HEK293 (cell line): ENCODE measurements around the gene RWDD1.

ENCODE experiments used
- CTCF ChIA-PET: fragments of 350-600 bp; formaldehyde crosslinking; extraction: SDS; loops from one replicate; lab custom pipeline; 2021; ENCODE audit warnings: antibody characterized with exemption; lab: Yijun Ruan, JAX
- POLR2A ChIA-PET: fragments of 300-600 bp; formaldehyde crosslinking; extraction: SDS; loops from one replicate; lab custom pipeline; 2020; ENCODE audit warnings: antibody characterized with exemption, inconsistent platforms; lab: Yijun Ruan, JAX
- H3K27ac ChIP-seq: fragments of 200-500 bp; sonication (Bioruptor generic); 2 replicates; pipeline ENCODE4 v1.5.1; 2014; ENCODE audit warnings: low read depth, low read length, control low read depth, inconsistent platforms; ENCODE audit errors: extremely low read depth
- H3K36me3 ChIP-seq, 2 experiments: fragments of 200-500 bp in 1 of 2; sonication (Bioruptor generic) in 1 of 2; 1 replicate in 1 of 2; 2 replicates in 1 of 2; pipeline ENCODE4 v1.5.1; 2014 to 2017; ENCODE audit warnings: inconsistent platforms in 2 of 2, low read length in 2 of 2; ENCODE audit not compliant: control insufficient read depth in 2 of 2, insufficient read depth in 1 of 2
- H3K4me1 ChIP-seq: fragments of 200-500 bp; sonication (Bioruptor generic); 2 replicates; pipeline ENCODE4 v1.5.1; 2014; ENCODE audit warnings: mild to moderate bottlenecking, low read length, inconsistent platforms; ENCODE audit not compliant: control insufficient read depth, insufficient read depth
- H3K4me3 ChIP-seq: 2 replicates; pipeline ENCODE4 v1.5.1; 2011; ENCODE audit warnings: low read depth, mild to moderate bottlenecking, control low read depth, low read length, moderate library complexity
- H3K9me3 ChIP-seq: fragments of 200-500 bp; sonication (Bioruptor generic); 2 replicates; pipeline ENCODE4 v1.5.1; 2014; ENCODE audit warnings: low read depth, low read length, inconsistent platforms; ENCODE audit not compliant: control insufficient read depth, insufficient read depth
- HOXD13 ChIP-seq: sonication (generic); formaldehyde crosslinking; IDR thresholded peaks from 2 replicates; pipeline ENCODE4 v1.8.0; 2022; ENCODE audit warnings: missing genetic modification reagents, borderline replicate concordance
- KLF8 ChIP-seq: fragments of 450-650 bp; formaldehyde crosslinking; IDR thresholded peaks from 2 replicates; pipeline ENCODE4 v1.5.1; 2016; ENCODE audit warnings: missing biosample characterization, missing genetic modification characterization
- MZF1 ChIP-seq: fragments of 450-650 bp; formaldehyde crosslinking; IDR thresholded peaks from 2 replicates; pipeline ENCODE4 v1.5.1; 2017; ENCODE audit warnings: missing biosample characterization, missing genetic modification characterization, borderline replicate concordance
- REPIN1 ChIP-seq: fragments of 450-650 bp; formaldehyde crosslinking; IDR thresholded peaks from 2 replicates; pipeline ENCODE4 v1.5.1; 2017; ENCODE audit warnings: missing biosample characterization, missing genetic modification characterization, low read depth
- SETDB1 ChIP-seq: IDR thresholded peaks from one replicate; pipeline ENCODE4 v1.6.1; 2017; ENCODE audit warnings: mild to moderate bottlenecking, low read length, moderate library complexity, mixed read lengths; ENCODE audit not compliant: insufficient read length
- ZFHX2 ChIP-seq: fragments of 450-650 bp; formaldehyde crosslinking; conservative IDR thresholded peaks from 2 replicates; pipeline ENCODE4 v1.5.1; 2016; ENCODE audit warnings: missing biosample characterization, missing genetic modification characterization
- ZNF112 ChIP-seq: fragments of 450-650 bp; formaldehyde crosslinking; IDR thresholded peaks from 2 replicates; pipeline ENCODE4 v1.5.0; 2017; ENCODE audit warnings: missing biosample characterization, missing genetic modification characterization
- ZNF48 ChIP-seq: fragments of 450-650 bp; formaldehyde crosslinking; IDR thresholded peaks from 2 replicates; pipeline ENCODE4 v1.5.1; 2016; ENCODE audit warnings: missing biosample characterization, missing genetic modification characterization
- ZNF585B ChIP-seq: fragments of 450-650 bp; formaldehyde crosslinking; IDR thresholded peaks from 2 replicates; pipeline ENCODE4 v1.5.1; 2016; ENCODE audit warnings: missing biosample characterization, missing genetic modification characterization
- ZNF626 ChIP-seq: fragments of 450-650 bp; sonication (Bioruptor Pico); formaldehyde crosslinking; IDR thresholded peaks from 2 replicates; pipeline ENCODE4 v1.5.1; 2018; ENCODE audit warnings: missing biosample characterization, missing genetic modification characterization, inconsistent platforms
- ZNF76 ChIP-seq: fragments of 450-650 bp; formaldehyde crosslinking; IDR thresholded peaks from 2 replicates; pipeline ENCODE4; 2016; ENCODE audit warnings: low read depth, missing biosample characterization, missing genetic modification characterization, borderline replicate concordance
- TF ChIP-seq, protein P1 (sequence below): fragments of 450-650 bp; formaldehyde crosslinking; IDR thresholded peaks from 2 replicates; pipeline ENCODE4 v1.5.1; 2016; ENCODE audit warnings: missing biosample characterization, missing genetic modification characterization
- TF ChIP-seq, protein P2 (sequence below): fragments of 450-650 bp; formaldehyde crosslinking; IDR thresholded peaks from 2 replicates; pipeline ENCODE4 v1.5.1; 2017; ENCODE audit warnings: missing biosample characterization, mild to moderate bottlenecking, missing genetic modification characterization, moderate library complexity
- TF ChIP-seq, protein P3 (sequence below): fragments of 450-650 bp; formaldehyde crosslinking; IDR thresholded peaks from 2 replicates; pipeline ENCODE4 v1.5.1; 2016; ENCODE audit warnings: missing biosample characterization, missing genetic modification characterization, low read depth
- TF ChIP-seq, protein P4 (sequence below): fragments of 450-650 bp; formaldehyde crosslinking; IDR thresholded peaks from 2 replicates; pipeline ENCODE4 v1.5.1; 2017; ENCODE audit warnings: missing biosample characterization, missing genetic modification characterization
- TF ChIP-seq, protein P5 (sequence below): fragments of 450-650 bp; formaldehyde crosslinking; IDR thresholded peaks from 2 replicates; pipeline ENCODE4 v1.5.1; 2016; ENCODE audit warnings: missing biosample characterization, missing genetic modification characterization
- TF ChIP-seq, protein P6 (sequence below): fragments of 450-650 bp; formaldehyde crosslinking; IDR thresholded peaks from 2 replicates; pipeline ENCODE4 v1.5.1; 2017; ENCODE audit warnings: missing biosample characterization, missing genetic modification characterization

RWDD1 gene

DNA sequence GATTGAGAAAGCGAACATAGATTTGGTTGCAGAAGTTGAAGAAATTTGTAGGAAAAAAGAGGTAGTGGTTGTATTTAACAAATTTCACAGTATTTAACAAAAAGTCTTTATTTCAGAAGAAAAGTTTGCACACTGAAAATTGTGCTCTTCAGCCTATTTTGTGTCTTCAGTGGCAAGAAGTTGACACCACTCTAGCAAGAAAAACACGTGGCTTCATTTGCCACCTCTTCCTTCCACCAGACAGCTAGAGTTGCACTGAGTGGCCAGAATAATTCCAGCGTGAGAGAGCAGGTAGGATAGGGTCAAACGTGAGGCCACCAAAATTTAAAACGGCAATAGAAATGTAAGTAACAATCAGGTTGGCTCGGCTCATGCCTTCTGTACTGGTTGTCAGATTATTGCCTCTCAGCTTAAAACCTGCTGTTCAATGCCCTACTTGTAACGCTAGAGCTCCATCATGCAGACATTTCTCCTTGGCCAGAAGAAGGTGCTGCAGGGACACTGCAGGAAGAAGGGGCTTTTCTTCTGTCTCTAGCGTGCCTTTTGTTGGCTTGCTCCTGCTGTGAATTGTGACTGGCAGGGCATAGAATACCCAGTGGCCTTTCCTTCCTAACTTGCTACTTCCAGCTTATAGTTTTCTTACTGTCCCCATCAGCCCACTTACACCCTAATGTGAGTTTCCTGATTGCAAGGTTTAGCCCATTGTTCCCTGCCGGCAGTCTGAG is 37.9 kb upstream of the RWDD1 start (continued):
- TF ChIP-seq, protein P1, sequence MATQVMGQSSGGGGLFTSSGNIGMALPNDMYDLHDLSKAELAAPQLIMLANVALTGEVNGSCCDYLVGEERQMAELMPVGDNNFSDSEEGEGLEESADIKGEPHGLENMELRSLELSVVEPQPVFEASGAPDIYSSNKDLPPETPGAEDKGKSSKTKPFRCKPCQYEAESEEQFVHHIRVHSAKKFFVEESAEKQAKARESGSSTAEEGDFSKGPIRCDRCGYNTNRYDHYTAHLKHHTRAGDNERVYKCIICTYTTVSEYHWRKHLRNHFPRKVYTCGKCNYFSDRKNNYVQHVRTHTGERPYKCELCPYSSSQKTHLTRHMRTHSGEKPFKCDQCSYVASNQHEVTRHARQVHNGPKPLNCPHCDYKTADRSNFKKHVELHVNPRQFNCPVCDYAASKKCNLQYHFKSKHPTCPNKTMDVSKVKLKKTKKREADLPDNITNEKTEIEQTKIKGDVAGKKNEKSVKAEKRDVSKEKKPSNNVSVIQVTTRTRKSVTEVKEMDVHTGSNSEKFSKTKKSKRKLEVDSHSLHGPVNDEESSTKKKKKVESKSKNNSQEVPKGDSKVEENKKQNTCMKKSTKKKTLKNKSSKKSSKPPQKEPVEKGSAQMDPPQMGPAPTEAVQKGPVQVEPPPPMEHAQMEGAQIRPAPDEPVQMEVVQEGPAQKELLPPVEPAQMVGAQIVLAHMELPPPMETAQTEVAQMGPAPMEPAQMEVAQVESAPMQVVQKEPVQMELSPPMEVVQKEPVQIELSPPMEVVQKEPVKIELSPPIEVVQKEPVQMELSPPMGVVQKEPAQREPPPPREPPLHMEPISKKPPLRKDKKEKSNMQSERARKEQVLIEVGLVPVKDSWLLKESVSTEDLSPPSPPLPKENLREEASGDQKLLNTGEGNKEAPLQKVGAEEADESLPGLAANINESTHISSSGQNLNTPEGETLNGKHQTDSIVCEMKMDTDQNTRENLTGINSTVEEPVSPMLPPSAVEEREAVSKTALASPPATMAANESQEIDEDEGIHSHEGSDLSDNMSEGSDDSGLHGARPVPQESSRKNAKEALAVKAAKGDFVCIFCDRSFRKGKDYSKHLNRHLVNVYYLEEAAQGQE (tag by site-specific recombination), result no peak
- TF ChIP-seq, all 188 proteins: peak for 9

DNA sequence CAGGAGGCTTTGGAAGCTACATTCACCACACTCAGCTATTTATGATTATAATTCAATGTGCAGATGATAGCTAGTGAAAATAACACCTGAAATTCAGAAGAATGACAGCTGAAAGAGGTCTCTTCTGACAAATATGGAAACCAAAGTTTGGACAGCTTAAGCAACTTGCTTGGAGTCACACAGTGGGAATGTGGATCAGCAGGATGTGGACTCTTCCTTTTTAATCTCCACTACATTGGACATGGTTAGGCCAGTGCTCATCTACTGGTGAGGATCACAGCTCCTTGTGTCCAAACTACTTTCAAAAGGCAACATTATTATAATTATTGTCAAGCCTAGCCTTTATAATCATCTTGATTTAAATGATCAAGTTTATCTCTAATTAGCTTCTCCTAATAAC is 36.2 kb upstream of the RWDD1 start:
- CTCF ChIA-PET, result interaction anchor here (0.5 to 4.5 kb wide), 49 partner anchors 9 to 318 kb away, joined by 3 to 108 read pairs (median 4); partner anchors contain the start of genes CALHM4, CALHM5, CALHM6 and DSE
- Histone ChIP-seq H3K9me3 (no peaks in the 10 kb centered on the region), H3K36me3 (no peaks in the 10 kb centered on the region), H3K27ac (no peak overlapping the region), H3K4me1 (peaks cover 7% of the 10 kb centered on the region), H3K4me3 (no peak overlapping the region)
- TF ChIP-seq HOXD13 (CRISPR knock-in tag), result no peak
- TF ChIP-seq, protein P2, sequence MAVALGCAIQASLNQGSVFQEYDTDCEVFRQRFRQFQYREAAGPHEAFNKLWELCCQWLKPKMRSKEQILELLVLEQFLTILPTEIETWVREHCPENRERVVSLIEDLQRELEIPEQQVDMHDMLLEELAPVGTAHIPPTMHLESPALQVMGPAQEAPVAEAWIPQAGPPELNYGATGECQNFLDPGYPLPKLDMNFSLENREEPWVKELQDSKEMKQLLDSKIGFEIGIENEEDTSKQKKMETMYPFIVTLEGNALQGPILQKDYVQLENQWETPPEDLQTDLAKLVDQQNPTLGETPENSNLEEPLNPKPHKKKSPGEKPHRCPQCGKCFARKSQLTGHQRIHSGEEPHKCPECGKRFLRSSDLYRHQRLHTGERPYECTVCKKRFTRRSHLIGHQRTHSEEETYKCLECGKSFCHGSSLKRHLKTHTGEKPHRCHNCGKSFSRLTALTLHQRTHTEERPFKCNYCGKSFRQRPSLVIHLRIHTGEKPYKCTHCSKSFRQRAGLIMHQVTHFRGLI (tag by site-specific recombination), result no peak
- no peak for TF ChIP-seq ZFHX2 (tag by site-specific recombination)
- TF ChIP-seq, protein P3, sequence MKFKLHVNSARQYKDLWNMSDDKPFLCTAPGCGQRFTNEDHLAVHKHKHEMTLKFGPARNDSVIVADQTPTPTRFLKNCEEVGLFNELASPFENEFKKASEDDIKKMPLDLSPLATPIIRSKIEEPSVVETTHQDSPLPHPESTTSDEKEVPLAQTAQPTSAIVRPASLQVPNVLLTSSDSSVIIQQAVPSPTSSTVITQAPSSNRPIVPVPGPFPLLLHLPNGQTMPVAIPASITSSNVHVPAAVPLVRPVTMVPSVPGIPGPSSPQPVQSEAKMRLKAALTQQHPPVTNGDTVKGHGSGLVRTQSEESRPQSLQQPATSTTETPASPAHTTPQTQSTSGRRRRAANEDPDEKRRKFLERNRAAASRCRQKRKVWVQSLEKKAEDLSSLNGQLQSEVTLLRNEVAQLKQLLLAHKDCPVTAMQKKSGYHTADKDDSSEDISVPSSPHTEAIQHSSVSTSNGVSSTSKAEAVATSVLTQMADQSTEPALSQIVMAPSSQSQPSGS (tag by site-specific recombination), result no peak
- TF ChIP-seq ZNF76 (tag by site-specific recombination), result no peak
- TF ChIP-seq ZNF48 (tag by site-specific recombination), result no peak
- TF ChIP-seq ZNF585B (tag by site-specific recombination), result no peak
- no peak for TF ChIP-seq REPIN1 (tag by site-specific recombination)
- TF ChIP-seq KLF8, result no peak
- TF ChIP-seq SETDB1, result no peak
- TF ChIP-seq, protein P4, sequence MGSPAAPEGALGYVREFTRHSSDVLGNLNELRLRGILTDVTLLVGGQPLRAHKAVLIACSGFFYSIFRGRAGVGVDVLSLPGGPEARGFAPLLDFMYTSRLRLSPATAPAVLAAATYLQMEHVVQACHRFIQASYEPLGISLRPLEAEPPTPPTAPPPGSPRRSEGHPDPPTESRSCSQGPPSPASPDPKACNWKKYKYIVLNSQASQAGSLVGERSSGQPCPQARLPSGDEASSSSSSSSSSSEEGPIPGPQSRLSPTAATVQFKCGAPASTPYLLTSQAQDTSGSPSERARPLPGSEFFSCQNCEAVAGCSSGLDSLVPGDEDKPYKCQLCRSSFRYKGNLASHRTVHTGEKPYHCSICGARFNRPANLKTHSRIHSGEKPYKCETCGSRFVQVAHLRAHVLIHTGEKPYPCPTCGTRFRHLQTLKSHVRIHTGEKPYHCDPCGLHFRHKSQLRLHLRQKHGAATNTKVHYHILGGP (tag by site-specific recombination), result no peak
- TF ChIP-seq MZF1 (tag by site-specific recombination), result no peak
- TF ChIP-seq, protein P5, sequence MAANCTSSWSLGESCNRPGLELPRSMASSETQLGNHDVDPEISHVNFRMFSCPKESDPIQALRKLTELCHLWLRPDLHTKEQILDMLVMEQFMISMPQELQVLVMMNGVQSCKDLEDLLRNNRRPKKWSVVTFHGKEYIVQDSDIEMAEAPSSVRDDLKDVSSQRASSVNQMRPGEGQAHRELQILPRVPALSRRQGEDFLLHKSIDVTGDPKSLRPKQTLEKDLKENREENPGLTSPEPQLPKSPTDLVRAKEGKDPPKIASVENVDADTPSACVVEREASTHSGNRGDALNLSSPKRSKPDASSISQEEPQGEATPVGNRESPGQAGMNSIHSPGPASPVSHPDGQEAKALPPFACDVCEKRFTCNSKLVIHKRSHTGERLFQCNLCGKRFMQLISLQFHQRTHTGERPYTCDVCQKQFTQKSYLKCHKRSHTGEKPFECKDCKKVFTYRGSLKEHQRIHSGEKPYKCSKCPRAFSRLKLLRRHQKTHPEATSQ (tag by site-specific recombination), result no peak
- no peak for TF ChIP-seq ZNF112 (tag by site-specific recombination)
- no peak for TF ChIP-seq ZNF626
- TF ChIP-seq, protein P6, sequence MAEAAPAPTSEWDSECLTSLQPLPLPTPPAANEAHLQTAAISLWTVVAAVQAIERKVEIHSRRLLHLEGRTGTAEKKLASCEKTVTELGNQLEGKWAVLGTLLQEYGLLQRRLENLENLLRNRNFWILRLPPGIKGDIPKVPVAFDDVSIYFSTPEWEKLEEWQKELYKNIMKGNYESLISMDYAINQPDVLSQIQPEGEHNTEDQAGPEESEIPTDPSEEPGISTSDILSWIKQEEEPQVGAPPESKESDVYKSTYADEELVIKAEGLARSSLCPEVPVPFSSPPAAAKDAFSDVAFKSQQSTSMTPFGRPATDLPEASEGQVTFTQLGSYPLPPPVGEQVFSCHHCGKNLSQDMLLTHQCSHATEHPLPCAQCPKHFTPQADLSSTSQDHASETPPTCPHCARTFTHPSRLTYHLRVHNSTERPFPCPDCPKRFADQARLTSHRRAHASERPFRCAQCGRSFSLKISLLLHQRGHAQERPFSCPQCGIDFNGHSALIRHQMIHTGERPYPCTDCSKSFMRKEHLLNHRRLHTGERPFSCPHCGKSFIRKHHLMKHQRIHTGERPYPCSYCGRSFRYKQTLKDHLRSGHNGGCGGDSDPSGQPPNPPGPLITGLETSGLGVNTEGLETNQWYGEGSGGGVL (tag by site-specific recombination), result no peak
- POLR2A ChIA-PET, result no interaction called here
